ENCODE results near the gene SYF2. TPM values are rescaled to one million over a fixed set of nuclear protein-coding genes. Genes with fewer than 3 reads are reported as not detected.
"Not testable (repeated sequence)": the region's sequence is repeated elsewhere in the genome, so short reads cannot be mapped to it uniquely, and the experiment has no call there.

SYF2 gene
- total RNA-seq, 1 donor from 2014 or later, result 51.7 TPM

GRCh38 chr1:25206201-25206600 is 26.1 kb downstream of the SYF2 start:
- no peak for DNase-seq (ENCODE audit: low read depth)

GRCh38 chr1:25205786-25206185 is 26.5 kb downstream of the SYF2 start:
- no peak for DNase-seq (ENCODE audit: low read depth)

- DNase-seq (ENCODE audit: low read depth), result peak; percentile 36
Observed at GRCh38 chr1:25204797-25205480, 27.4 kb downstream of the SYF2 start.

GRCh38 chr1:25201006-25201405 is 31.3 kb downstream of the SYF2 start:
- no peak for DNase-seq (ENCODE audit: low read depth)

GRCh38 chr1:25199819-25200620 is 32.3 kb downstream of the SYF2 start:
- DNase-seq (ENCODE audit: low read depth), result no peak

- no peak for DNase-seq (ENCODE audit: low read depth)
Observed at GRCh38 chr1:25198663-25199252, 33.5 kb downstream of the SYF2 start.

- DNase-seq (ENCODE audit: low read depth), result peak; percentile 42
Observed at GRCh38 chr1:25197982-25198662, 34.2 kb downstream of the SYF2 start.

GRCh38 chr1:25197235-25197975 is 34.9 kb downstream of the SYF2 start:
- no peak for DNase-seq (ENCODE audit: low read depth)

- no peak for DNase-seq (ENCODE audit: low read depth)
Observed at GRCh38 chr1:25196830-25197229, 35.5 kb downstream of the SYF2 start.

- DNase-seq (ENCODE audit: low read depth), result no peak
Observed at GRCh38 chr1:25195835-25196234, 36.5 kb downstream of the SYF2 start.

GRCh38 chr1:25194572-25195020 is 37.7 kb downstream of the SYF2 start:
- DNase-seq (ENCODE audit: low read depth), result no peak

GRCh38 chr1:25194054-25194453 is 38.2 kb downstream of the SYF2 start:
- no peak for DNase-seq (ENCODE audit: low read depth)

- no peak for DNase-seq (ENCODE audit: low read depth)
Observed at GRCh38 chr1:25193229-25193628, 39.1 kb downstream of the SYF2 start.

GRCh38 chr1:25192154-25192553 is 40.1 kb downstream of the SYF2 start:
- DNase-seq (ENCODE audit: low read depth), result no peak

- no peak for DNase-seq (ENCODE audit: low read depth)
Observed at GRCh38 chr1:25190260-25190659, 42.0 kb downstream of the SYF2 start.

GRCh38 chr1:25187904-25188303 is 44.4 kb downstream of the SYF2 start:
- not testable (repeated sequence) for DNase-seq (ENCODE audit: low read depth)

- DNase-seq (ENCODE audit: low read depth), result no peak
Observed at GRCh38 chr1:25187077-25187476, 45.2 kb downstream of the SYF2 start.

- DNase-seq (ENCODE audit: low read depth), result no peak
Observed at GRCh38 chr1:25186161-25187007, 45.9 kb downstream of the SYF2 start.

GRCh38 chr1:25185409-25186160 is 46.7 kb downstream of the SYF2 start:
- no peak for DNase-seq (ENCODE audit: low read depth)

Measured in renal cortical epithelial cell (primary cell).